ENCODE measurements around the gene FLVCR2.
"Not testable (repeated sequence)": the region's sequence is repeated elsewhere in the genome, so short reads cannot be mapped to it uniquely, and the experiment has no call there.

FLVCR2 gene

GRCh38 chr14:75595226-75595625 is 16.8 kb downstream of the FLVCR2 start:
- no peak for DNase-seq (ENCODE audit: low spot score)

GRCh38 chr14:75597149-75597548 is 18.7 kb downstream of the FLVCR2 start:
- DNase-seq (ENCODE audit: low spot score), result no peak

- not testable (repeated sequence) for DNase-seq (ENCODE audit: low spot score)
These were observed 21.7 kb downstream of the FLVCR2 start for GRCh38 chr14:75600100-75600499.

GRCh38 chr14:75601061-75601460 is 22.6 kb downstream of the FLVCR2 start:
- DNase-seq (ENCODE audit: low spot score), result not testable (repeated sequence)

GRCh38 chr14:75602503-75602902 is 24.1 kb downstream of the FLVCR2 start:
- no peak for DNase-seq (ENCODE audit: low spot score)

- no peak for DNase-seq (ENCODE audit: low spot score)
These were observed 26.8 kb downstream of the FLVCR2 start for GRCh38 chr14:75604979-75605851.

- DNase-seq (ENCODE audit: low spot score), result no peak
These were observed 27.5 kb downstream of the FLVCR2 start for GRCh38 chr14:75605916-75606315.

GRCh38 chr14:75607044-75607443 is 28.6 kb downstream of the FLVCR2 start:
- DNase-seq (ENCODE audit: low spot score), result no peak

- no peak for DNase-seq (ENCODE audit: low spot score)
These were observed 29.6 kb downstream of the FLVCR2 start for GRCh38 chr14:75607842-75608640.

GRCh38 chr14:75609116-75609515 is 30.7 kb downstream of the FLVCR2 start:
- no peak for DNase-seq (ENCODE audit: low spot score)

GRCh38 chr14:75609606-75610475 is 31.4 kb downstream of the FLVCR2 start:
- DNase-seq (ENCODE audit: low spot score), result no peak

GRCh38 chr14:75610834-75611233 is 32.4 kb downstream of the FLVCR2 start:
- no peak for DNase-seq (ENCODE audit: low spot score)

GRCh38 chr14:75612157-75612556 is 33.7 kb downstream of the FLVCR2 start:
- DNase-seq (ENCODE audit: low spot score), result no peak

GRCh38 chr14:75614179-75614578 is 35.8 kb downstream of the FLVCR2 start:
- DNase-seq (ENCODE audit: low spot score), result no peak

- DNase-seq (ENCODE audit: low spot score), result no peak
These were observed 36.8 kb downstream of the FLVCR2 start for GRCh38 chr14:75615200-75615599.

GRCh38 chr14:75619548-75619947 is 41.1 kb downstream of the FLVCR2 start:
- no peak for DNase-seq (ENCODE audit: low spot score)

- no peak for DNase-seq (ENCODE audit: low spot score)
These were observed 46.6 kb downstream of the FLVCR2 start for GRCh38 chr14:75625034-75625433.

- no peak for DNase-seq (ENCODE audit: low spot score)
These were observed 48.0 kb downstream of the FLVCR2 start for GRCh38 chr14:75626396-75626795.

- no peak for DNase-seq (ENCODE audit: low spot score)
These were observed 48.4 kb downstream of the FLVCR2 start for GRCh38 chr14:75626863-75627262.

- no peak for DNase-seq (ENCODE audit: low spot score)
These were observed 49.0 kb downstream of the FLVCR2 start for GRCh38 chr14:75627406-75627805.

- DNase-seq (ENCODE audit: low spot score), result no peak
These were observed 50.4 kb downstream of the FLVCR2 start for GRCh38 chr14:75628816-75629215.

All from LoVo (cell line).